ENCODE results near the gene FMN1. TPM values are rescaled to one million over a fixed set of nuclear protein-coding genes. Genes with fewer than 3 reads are reported as not detected.

FMN1 gene
- total RNA-seq, 6 donors from 2014 or later, result 20.2 to 176 (median 53.8) TPM

DNA sequence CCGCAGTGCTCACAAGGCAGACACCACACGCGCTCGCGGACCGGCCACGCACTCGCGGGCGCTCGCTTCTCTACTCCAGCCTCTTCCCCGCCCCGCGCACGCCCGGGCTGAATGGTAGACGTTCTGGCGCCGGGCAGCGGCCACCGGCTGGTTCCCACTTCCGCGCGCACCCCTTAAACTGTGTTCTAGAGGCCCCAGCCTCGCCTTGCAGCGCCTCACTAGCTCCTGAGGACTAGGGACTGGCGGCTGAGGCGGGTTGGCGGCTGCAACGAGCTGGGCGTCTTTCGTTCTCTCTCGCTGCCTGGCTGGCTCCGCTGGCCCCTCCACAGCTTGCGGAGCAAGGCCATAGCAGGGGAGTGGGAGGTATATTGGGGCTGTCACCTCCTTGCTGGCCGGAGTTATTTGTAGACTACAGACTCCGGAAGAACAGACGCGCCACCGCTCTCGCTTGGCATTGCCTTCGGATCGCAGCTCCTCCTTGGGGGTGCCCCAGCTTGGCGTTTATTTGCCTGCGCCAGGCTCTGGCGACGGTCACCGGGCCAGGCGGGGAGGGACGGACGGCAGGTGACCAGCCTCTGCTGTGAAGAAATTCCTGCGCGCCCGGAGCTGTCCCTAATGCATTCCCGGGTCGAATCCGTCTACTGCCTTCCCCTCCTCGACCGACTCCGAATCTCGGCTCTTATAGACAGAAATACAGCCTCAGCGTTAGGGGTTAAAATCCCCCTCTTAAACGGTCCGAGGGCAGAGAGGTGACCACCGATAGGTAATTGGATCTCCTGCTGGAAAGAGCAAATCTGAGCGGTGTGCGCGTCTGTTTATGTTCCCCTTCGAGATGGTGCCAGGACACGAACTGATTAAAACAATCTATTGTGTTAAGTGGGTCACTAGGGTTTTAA lies 475.4 kb downstream of the FMN1 start:
- Histone ChIP-seq H3K4me3 (peak overlapping the region in 3 of 4 donors; percentile 17 to 33 (median 32)), H3K27ac (no peak overlapping the region), H3K27me3 (peaks cover 0 to 42% (median 20%) of the 10 kb centered on the region in 4 donors), H3K9me3 (no peaks in the 10 kb centered on the region), H3K4me1 (peaks cover 20 to 31% (median 24%) of the 10 kb centered on the region in 4 donors), H3K36me3 (no peaks in the 10 kb centered on the region)
- TF ChIP-seq EP300 (IDR thresholded peaks at IDR 0.05) (no peak), POLR2AphosphoS5 (IDR thresholded peaks at IDR 0.05) (no peak), POLR2A (IDR thresholded peaks at IDR 0.05) (no peak)
- ATAC-seq (ENCODE audit: low FRiP score in 2 of 2) (peak in 1 of 2 donors; percentile 30), DNase-seq (peak in 1 of 2 donors; percentile 87)
- 7 to 12% methylated on average over 20 to 37 of the region's 70 CpGs for WGBS, 2 donors

DNA sequence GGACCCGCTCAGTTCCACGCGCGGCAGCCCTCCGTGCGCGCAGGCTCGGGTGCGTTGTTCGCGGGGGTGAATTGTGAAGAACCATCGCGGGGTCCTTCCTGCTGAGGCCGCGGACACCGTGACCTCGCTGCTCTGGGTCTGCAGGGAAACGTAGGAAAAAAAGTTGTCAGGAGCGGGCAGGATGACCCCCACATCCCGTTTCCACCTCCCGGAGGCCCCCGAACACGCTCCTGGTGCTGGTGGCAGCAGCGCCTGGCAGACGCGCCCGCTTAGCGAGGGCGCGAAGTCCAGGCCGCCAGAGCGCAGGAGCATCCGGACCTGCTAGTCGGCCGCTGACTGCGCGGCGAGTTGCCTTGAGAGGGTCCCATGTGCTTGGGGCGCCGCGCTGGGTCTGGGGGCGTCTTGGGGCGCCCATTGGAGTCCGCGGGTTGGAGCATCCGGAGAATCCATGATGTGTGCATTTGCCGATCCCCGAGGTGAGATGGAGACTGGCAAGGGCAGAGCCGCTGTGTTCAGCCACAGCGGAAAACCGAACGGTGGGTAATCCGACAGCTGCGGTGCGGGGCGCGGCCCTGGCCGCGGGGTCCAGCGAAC lies 476.2 kb downstream of the FMN1 start:
- WGBS, 2 donors, result 1 to 4% methylated on average over 15 to 41 of the region's 60 CpGs
- Histone ChIP-seq H3K9me3 (no peaks in the 10 kb centered on the region), H3K36me3 (no peaks in the 10 kb centered on the region), H3K27me3 (peaks cover 0 to 42% (median 20%) of the 10 kb centered on the region in 4 donors), H3K4me1 (peaks cover 20 to 31% (median 24%) of the 10 kb centered on the region in 4 donors), H3K4me3 (peak overlapping the region in 3 of 4 donors; percentile 17 to 33 (median 32)), H3K27ac (no peak overlapping the region)
- TF ChIP-seq POLR2A (IDR thresholded peaks at IDR 0.05) (no peak), POLR2AphosphoS5 (IDR thresholded peaks at IDR 0.05) (no peak), EP300 (IDR thresholded peaks at IDR 0.05) (no peak)
- TF ChIP-seq, protein P1, sequence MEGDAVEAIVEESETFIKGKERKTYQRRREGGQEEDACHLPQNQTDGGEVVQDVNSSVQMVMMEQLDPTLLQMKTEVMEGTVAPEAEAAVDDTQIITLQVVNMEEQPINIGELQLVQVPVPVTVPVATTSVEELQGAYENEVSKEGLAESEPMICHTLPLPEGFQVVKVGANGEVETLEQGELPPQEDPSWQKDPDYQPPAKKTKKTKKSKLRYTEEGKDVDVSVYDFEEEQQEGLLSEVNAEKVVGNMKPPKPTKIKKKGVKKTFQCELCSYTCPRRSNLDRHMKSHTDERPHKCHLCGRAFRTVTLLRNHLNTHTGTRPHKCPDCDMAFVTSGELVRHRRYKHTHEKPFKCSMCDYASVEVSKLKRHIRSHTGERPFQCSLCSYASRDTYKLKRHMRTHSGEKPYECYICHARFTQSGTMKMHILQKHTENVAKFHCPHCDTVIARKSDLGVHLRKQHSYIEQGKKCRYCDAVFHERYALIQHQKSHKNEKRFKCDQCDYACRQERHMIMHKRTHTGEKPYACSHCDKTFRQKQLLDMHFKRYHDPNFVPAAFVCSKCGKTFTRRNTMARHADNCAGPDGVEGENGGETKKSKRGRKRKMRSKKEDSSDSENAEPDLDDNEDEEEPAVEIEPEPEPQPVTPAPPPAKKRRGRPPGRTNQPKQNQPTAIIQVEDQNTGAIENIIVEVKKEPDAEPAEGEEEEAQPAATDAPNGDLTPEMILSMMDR (IDR thresholded peaks at IDR 0.05), result no peak
- DNase-seq (no peak), ATAC-seq (ENCODE audit: low FRiP score in 2 of 2) (peak in 1 of 2 donors; percentile 5)

DNA sequence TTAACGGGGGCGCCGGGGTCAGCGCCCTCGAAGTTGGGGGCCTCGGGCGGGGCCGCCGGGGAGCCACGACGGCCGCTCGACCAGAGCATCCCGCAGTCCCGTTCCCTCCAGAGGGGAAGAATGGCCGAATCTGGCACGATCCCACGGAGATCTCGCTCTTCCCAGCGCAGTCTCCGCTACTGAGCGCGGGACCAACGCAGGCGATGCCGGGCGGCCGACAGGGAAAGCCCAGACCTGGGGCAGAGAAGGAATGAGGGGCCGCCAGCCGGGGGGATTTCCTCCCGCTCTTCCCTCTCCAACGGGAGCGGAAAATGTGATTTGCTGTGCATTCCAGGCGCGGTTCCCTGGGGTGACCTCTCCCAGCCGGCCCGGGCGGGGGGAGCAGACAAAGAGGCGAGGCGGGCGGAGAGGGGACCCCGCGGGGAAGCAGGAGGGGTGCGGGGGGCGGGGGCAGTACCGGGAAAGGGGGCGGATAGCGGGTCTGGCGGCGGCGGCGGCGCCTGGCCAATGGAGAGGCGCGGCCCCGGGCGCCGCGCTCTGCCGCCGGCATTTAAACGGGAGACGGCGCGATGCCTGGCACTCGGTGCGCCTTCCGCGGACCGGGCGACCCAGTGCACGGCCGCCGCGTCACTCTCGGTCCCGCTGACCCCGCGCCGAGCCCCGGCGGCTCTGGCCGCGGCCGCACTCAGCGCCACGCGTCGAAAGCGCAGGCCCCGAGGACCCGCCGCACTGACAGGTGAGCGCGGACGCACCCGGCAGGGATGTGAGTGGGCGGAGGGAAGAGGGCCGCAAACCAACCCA lies 476.9 kb downstream of the FMN1 start, which contains the start of gene GREM1:
GREM1 (plus strand) TSS at position 579 of the 801 bp plus-strand sequence. CDS start 12,687 bp downstream, outside the sequence.
- TF ChIP-seq EP300 (IDR thresholded peaks at IDR 0.05) (no peak), POLR2A (IDR thresholded peaks at IDR 0.05) (no peak), POLR2AphosphoS5 (IDR thresholded peaks at IDR 0.05) (no peak)
- TF ChIP-seq, protein P1 (IDR thresholded peaks at IDR 0.05), result no peak
- H3K9me3 ChIP-seq, result no peaks in the 10 kb centered on the region
- H3K36me3 ChIP-seq, result no peaks in the 10 kb centered on the region
- DNase-seq (peak in 1 of 2 donors; percentile 80), ATAC-seq (ENCODE audit: low FRiP score in 2 of 2) (peak in 1 of 2 donors; percentile 27)
- peaks cover 0 to 42% (median 20%) of the 10 kb centered on the region in 4 donors for H3K27me3 ChIP-seq
- H3K4me3 ChIP-seq, result peak within 1 kb of the TSS in 3 of 4 donors; percentile 21 to 33 (median 32)
- WGBS, 2 donors, result 0 to 2% methylated on average over 23 to 51 of the region's 99 CpGs
- no peak within 1 kb of the TSS for H3K27ac ChIP-seq
- peaks cover 20 to 31% (median 24%) of the 10 kb centered on the region in 4 donors for H3K4me1 ChIP-seq

DNA sequence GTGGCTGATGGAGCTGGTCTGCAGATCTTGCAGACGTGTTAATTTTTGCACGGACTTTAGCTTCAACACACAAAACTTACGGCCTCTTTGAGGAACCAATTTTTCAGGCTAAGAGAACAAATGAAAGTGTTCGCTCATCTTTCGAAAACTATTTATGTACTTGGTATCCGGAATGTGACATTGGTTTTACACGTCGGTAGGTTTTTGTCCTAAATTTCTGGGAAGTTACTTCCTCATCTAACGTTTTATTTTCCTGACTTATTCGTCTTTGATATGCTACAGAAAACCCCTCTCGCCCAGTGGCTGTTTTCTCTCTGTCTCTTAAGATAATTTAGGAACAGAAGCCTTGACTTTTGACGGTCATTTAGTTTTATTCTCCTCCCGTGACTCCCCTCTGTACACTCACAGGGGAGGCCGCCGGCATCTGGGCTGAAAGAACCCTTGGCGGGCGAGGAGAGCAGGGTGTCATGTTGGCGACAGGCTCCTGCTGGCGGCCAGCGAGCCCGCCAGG lies 477.5 kb downstream of the FMN1 start:
- 9 to 10% methylated on average over 21 of the region's 21 CpGs for WGBS, 2 donors
- Histone ChIP-seq H3K9me3 (no peaks in the 10 kb centered on the region), H3K4me1 (peaks cover 20 to 31% (median 24%) of the 10 kb centered on the region in 4 donors), H3K4me3 (peak overlapping the region in 2 of 4 donors; percentile 21 to 32), H3K27me3 (peaks cover 0 to 42% (median 20%) of the 10 kb centered on the region in 4 donors), H3K36me3 (no peaks in the 10 kb centered on the region), H3K27ac (no peak overlapping the region)
- peak in 1 of 2 donors; percentile 8 for ATAC-seq (ENCODE audit: low FRiP score in 2 of 2)
- DNase-seq, result no peak
- TF ChIP-seq, protein P1 (IDR thresholded peaks at IDR 0.05), result no peak
- no peak for TF ChIP-seq EP300 (IDR thresholded peaks at IDR 0.05)

All from upper lobe of left lung (tissue), 6 donors.